ENCODE measurements around the gene CNN3. TPM values are rescaled to one million over a fixed set of nuclear protein-coding genes. Genes with fewer than 3 reads are reported as not detected.

The CNN3 gene
- total and polyA plus RNA-seq, 5 experiments from 2014 or later: 13.7 to 19.3 (median 18.0) TPM

GRCh38 chr1:94958081-94958480 lies 31.2 kb upstream of the CNN3 start:
- DNase-seq (no peak), ATAC-seq (no peak)
- H3K4me1 Mint-ChIP-seq: peaks cover 2 to 23% (median 8%) of the 10 kb centered on the region in 4 donors
- H3K27ac Mint-ChIP-seq: peak overlapping the region in 1 of 10 donors; percentile 15
- no peaks in the 10 kb centered on the region for H3K36me3 Mint-ChIP-seq
- H3K27me3 Mint-ChIP-seq: no peaks in the 10 kb centered on the region
- H3K9me3 Mint-ChIP-seq: no peaks in the 10 kb centered on the region
- H3K4me3 Mint-ChIP-seq: no peak overlapping the region
- POLR2A ChIA-PET: no interaction called here

- no peak for DNase-seq
- no peak overlapping the region for H3K27ac Mint-ChIP-seq
Observed at GRCh38 chr1:94955767-94956632, 29.1 kb upstream of the CNN3 start.

DNA sequence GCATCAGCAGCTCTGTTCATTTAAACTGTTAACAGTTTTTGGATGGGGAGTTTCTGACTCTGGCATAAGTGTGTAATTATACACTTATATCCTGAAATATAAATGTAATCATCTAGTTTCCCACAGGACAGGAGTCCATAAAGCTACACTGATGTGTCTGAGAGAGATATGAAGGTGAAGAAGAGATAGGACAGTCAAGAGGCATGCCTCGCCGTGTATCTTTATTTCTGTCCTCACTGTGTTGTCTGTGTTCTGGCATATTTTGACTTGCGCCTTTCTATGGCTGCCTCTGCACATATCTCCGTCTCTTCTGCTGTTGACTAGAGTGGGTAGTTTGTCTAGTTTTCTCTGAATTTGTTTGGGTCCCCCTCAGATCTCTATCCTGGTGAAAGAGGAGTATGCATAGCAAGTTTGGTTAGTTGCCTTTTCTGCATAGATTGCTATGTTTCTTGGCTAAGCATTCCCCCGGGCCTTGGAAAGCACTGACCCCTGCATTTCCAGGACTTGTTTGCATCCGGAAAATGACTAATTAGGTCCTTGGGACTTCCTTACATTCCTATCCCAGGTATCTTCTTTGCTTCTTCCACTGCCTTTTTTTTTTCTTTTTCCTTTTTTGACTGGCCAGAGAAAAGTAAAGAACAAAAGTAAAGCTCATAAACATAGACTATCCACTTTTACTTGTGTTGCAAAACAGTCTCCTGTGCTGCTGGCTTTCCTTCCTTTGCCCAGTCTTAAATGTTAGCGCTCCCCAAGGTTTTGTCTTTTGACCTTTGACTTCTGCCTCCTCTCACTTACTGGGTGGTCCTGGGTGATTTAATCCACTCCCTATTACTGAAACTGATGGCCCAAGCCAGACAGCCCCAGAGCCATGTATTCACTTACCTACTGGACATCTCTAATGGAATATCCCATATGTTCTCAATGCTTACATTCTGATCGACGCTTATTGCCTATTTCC lies 27.6 kb upstream of the CNN3 start:
- Mint-ChIP-seq H3K9me3 (peaks cover 0 to 1% (median 0%) of the 10 kb centered on the region in 9 donors), H3K4me3 (no peak overlapping the region), H3K27me3 (no peaks in the 10 kb centered on the region), H3K4me1 (peaks cover 0 to 1% (median 0%) of the 10 kb centered on the region in 4 donors), H3K27ac (no peak overlapping the region), H3K36me3 (no peaks in the 10 kb centered on the region)
- DNase-seq (no peak), ATAC-seq (no peak)
- POLR2A ChIA-PET: interaction anchor here (0.8 kb wide), 1 partner anchor 8 kb away, joined by 5 read pairs; no protein-coding TSS in a partner anchor

More at GRCh38 chr1:94955767-94956632, 29.1 kb upstream of the CNN3 start:
- peaks cover 0 to 1% (median 0%) of the 10 kb centered on the region in 9 donors for H3K9me3 Mint-ChIP-seq
- H3K4me3 Mint-ChIP-seq: no peak overlapping the region
- no peaks in the 10 kb centered on the region for H3K27me3 Mint-ChIP-seq
- no peak for ATAC-seq
- H3K4me1 Mint-ChIP-seq: peaks cover 0 to 4% (median 1%) of the 10 kb centered on the region in 4 donors
- POLR2A ChIA-PET: no interaction called here
- H3K36me3 Mint-ChIP-seq: no peaks in the 10 kb centered on the region

GRCh38 chr1:94953746-94954145 lies 26.8 kb upstream of the CNN3 start:
- DNase-seq (no peak), ATAC-seq (no peak)
- peaks cover 0 to 1% (median 0%) of the 10 kb centered on the region in 4 donors for H3K4me1 Mint-ChIP-seq
- peaks cover 0 to 1% (median 0%) of the 10 kb centered on the region in 9 donors for H3K9me3 Mint-ChIP-seq
- no peaks in the 10 kb centered on the region for H3K27me3 Mint-ChIP-seq
- no peak overlapping the region for H3K27ac Mint-ChIP-seq
- no peaks in the 10 kb centered on the region for H3K36me3 Mint-ChIP-seq
- POLR2A ChIA-PET: interaction anchor here (0.6 to 0.8 kb wide), 2 partner anchors 9 to 41 kb away, joined by 3 to 5 read pairs; no protein-coding TSS in a partner anchor
- H3K4me3 Mint-ChIP-seq: no peak overlapping the region

GRCh38 chr1:94953107-94953506 lies 26.2 kb upstream of the CNN3 start:
- no peaks in the 10 kb centered on the region for H3K27me3 Mint-ChIP-seq
- POLR2A ChIA-PET: no interaction called here
- H3K4me3 Mint-ChIP-seq: no peak overlapping the region
- no peak overlapping the region for H3K27ac Mint-ChIP-seq
- no peaks in the 10 kb centered on the region for H3K36me3 Mint-ChIP-seq
- peaks cover 0 to 1% (median 0%) of the 10 kb centered on the region in 4 donors for H3K4me1 Mint-ChIP-seq
- DNase-seq (no peak), ATAC-seq (no peak)
- peaks cover 0 to 1% (median 0%) of the 10 kb centered on the region in 9 donors for H3K9me3 Mint-ChIP-seq

GRCh38 chr1:94952539-94952938 lies 25.6 kb upstream of the CNN3 start:
- DNase-seq: no peak
- no peak for ATAC-seq
- peaks cover 0 to 1% (median 0%) of the 10 kb centered on the region in 9 donors for H3K9me3 Mint-ChIP-seq
- no peak overlapping the region for H3K4me3 Mint-ChIP-seq
- H3K4me1 Mint-ChIP-seq: peaks cover 0 to 1% (median 0%) of the 10 kb centered on the region in 4 donors
- H3K27me3 Mint-ChIP-seq: no peaks in the 10 kb centered on the region
- POLR2A ChIA-PET: no interaction called here
- no peak overlapping the region for H3K27ac Mint-ChIP-seq
- H3K36me3 Mint-ChIP-seq: no peaks in the 10 kb centered on the region

- Mint-ChIP-seq H3K27ac (no peak overlapping the region), H3K27me3 (no peaks in the 10 kb centered on the region), H3K9me3 (peaks cover 0 to 1% (median 0%) of the 10 kb centered on the region in 9 donors)
Observed at GRCh38 chr1:94951509-94952208, 24.7 kb upstream of the CNN3 start.

DNA sequence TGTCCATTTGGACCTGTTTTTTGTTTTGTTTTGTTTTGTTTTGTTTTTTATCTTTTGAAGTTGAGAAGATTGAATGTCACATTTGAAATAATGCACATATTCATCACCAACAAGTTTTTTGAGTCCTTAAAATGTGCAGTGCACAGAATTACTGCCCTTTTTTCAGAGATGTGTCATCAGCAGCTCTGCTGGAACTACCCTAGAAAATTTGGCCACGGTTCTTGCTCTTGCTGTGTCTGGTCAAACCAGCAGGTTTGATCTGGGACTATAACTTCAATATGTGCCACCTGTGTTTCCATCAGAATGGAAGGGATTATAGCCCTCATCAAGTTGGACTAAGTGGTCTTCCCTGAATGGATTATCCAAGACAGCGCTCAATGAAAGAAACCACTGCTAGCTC lies 24.1 kb upstream of the CNN3 start:
- H3K36me3 Mint-ChIP-seq: no peaks in the 10 kb centered on the region
- POLR2A ChIA-PET: no interaction called here
- H3K27ac Mint-ChIP-seq: no peak overlapping the region

More at GRCh38 chr1:94951509-94952208, 24.7 kb upstream of the CNN3 start:
- H3K4me1 Mint-ChIP-seq: peaks cover 0 to 1% (median 0%) of the 10 kb centered on the region in 4 donors
- H3K36me3 Mint-ChIP-seq: no peaks in the 10 kb centered on the region
- no peak for ATAC-seq
- POLR2A ChIA-PET: no interaction called here
- no peak overlapping the region for H3K4me3 Mint-ChIP-seq
- no peak for DNase-seq

GRCh38 chr1:94949681-94950661 lies 23.1 kb upstream of the CNN3 start:
- DNase-seq (no peak), ATAC-seq (no peak)
- H3K9me3 Mint-ChIP-seq: peaks cover 0 to 1% (median 0%) of the 10 kb centered on the region in 9 donors

More for the DNA sequence above, 24.1 kb upstream of the CNN3 start:
- Mint-ChIP-seq H3K27me3 (no peaks in the 10 kb centered on the region), H3K4me1 (peaks cover 0 to 1% (median 0%) of the 10 kb centered on the region in 4 donors), H3K4me3 (no peak overlapping the region), H3K9me3 (peaks cover 0 to 1% (median 0%) of the 10 kb centered on the region in 9 donors)
- DNase-seq: no peak
- ATAC-seq: no peak

GRCh38 chr1:94947437-94947836 lies 20.5 kb upstream of the CNN3 start:
- Mint-ChIP-seq H3K4me1 (peaks cover 0 to 1% (median 0%) of the 10 kb centered on the region in 4 donors), H3K36me3 (no peaks in the 10 kb centered on the region), H3K27ac (no peak overlapping the region), H3K27me3 (peaks cover 0 to 5% (median 4%) of the 10 kb centered on the region in 5 donors), H3K9me3 (no peaks in the 10 kb centered on the region), H3K4me3 (no peak overlapping the region)
- POLR2A ChIA-PET: interaction anchor here (0.7 kb wide), 1 partner anchor 32 kb away, joined by 6 read pairs; no protein-coding TSS in a partner anchor
- ATAC-seq (no peak), DNase-seq (no peak)

More at GRCh38 chr1:94949681-94950661, 23.1 kb upstream of the CNN3 start:
- Mint-ChIP-seq H3K4me3 (no peak overlapping the region), H3K4me1 (peaks cover 0 to 1% (median 0%) of the 10 kb centered on the region in 4 donors), H3K36me3 (no peaks in the 10 kb centered on the region), H3K27ac (no peak overlapping the region), H3K27me3 (peaks cover 0 to 1% (median 0%) of the 10 kb centered on the region in 5 donors)
- POLR2A ChIA-PET: no interaction called here

GRCh38 chr1:94946886-94947285 lies 20.0 kb upstream of the CNN3 start:
- Mint-ChIP-seq H3K27me3 (peaks cover 0 to 5% (median 4%) of the 10 kb centered on the region in 5 donors), H3K4me3 (no peak overlapping the region), H3K4me1 (peaks cover 0 to 1% (median 0%) of the 10 kb centered on the region in 4 donors), H3K9me3 (no peaks in the 10 kb centered on the region), H3K27ac (no peak overlapping the region), H3K36me3 (no peaks in the 10 kb centered on the region)
- no peak for ATAC-seq
- POLR2A ChIA-PET: interaction anchor here (0.7 kb wide), 1 partner anchor 33 kb away, joined by 6 read pairs; no protein-coding TSS in a partner anchor
- no peak for DNase-seq
